ENCODE measurements around the gene APOO.

DNA sequence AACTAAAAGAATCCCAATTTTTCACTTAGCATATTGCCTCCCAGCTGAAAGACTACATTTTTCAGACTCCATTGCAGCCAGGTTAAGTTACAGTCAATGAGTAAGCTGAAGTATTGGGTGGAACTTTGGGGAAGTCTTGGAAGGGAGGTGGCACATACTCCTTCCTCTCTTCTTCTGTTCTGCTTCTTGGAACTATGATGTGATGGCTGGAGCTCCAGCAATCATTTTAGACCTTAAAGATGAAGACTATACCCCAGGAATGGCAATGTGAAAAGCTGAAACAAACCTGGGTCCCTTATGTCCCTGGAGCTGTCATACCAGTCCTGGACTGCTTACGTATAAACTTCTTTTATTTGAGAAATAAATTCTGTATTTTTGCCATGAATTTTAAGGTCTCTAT lies 93.9 kb downstream of the APOO start:
- TF ChIP-seq POLR2A (IDR thresholded peaks at IDR 0.05): no peak
- TF ChIP-seq, protein P1, sequence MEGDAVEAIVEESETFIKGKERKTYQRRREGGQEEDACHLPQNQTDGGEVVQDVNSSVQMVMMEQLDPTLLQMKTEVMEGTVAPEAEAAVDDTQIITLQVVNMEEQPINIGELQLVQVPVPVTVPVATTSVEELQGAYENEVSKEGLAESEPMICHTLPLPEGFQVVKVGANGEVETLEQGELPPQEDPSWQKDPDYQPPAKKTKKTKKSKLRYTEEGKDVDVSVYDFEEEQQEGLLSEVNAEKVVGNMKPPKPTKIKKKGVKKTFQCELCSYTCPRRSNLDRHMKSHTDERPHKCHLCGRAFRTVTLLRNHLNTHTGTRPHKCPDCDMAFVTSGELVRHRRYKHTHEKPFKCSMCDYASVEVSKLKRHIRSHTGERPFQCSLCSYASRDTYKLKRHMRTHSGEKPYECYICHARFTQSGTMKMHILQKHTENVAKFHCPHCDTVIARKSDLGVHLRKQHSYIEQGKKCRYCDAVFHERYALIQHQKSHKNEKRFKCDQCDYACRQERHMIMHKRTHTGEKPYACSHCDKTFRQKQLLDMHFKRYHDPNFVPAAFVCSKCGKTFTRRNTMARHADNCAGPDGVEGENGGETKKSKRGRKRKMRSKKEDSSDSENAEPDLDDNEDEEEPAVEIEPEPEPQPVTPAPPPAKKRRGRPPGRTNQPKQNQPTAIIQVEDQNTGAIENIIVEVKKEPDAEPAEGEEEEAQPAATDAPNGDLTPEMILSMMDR (IDR thresholded peaks at IDR 0.05): no peak

Data from uterus (tissue), 2 donors.